Left lung (tissue), 14 donors: ENCODE results near the gene PLEKHS1. TPM values are rescaled to one million over a fixed set of nuclear protein-coding genes. Genes with fewer than 3 reads are reported as not detected.

Source experiments
- ATAC-seq: fragments of 200-7000 bp; cut with Tn5 transposase; one replicate; pipeline ENCODE4 v1.9.1; 2020; ENCODE audit warnings: moderate library complexity
- DNase-seq, 4 donors: peaks; one replicate each; pipeline ENCODE4 v3.0.0-alpha.2; 2013 to 2020
- H3K27ac ChIP-seq, 2 donors: fragments of 200-600 bp; sonication (generic) in 1 of 2; one replicate each; pipeline versions ENCODE4 v1.5.0 to v1.8.0; 2020 to 2021
- H3K27me3 ChIP-seq, 2 donors: fragments of 200-600 bp; sonication (generic) in 1 of 2; one replicate each; pipeline versions ENCODE4 v1.5.0 to v1.8.0; 2020 to 2021
- H3K36me3 ChIP-seq, 2 donors: fragments of 200-600 bp; sonication (generic) in 1 of 2; one replicate each; pipeline versions ENCODE4 v1.5.0 to v1.8.0; 2020 to 2021
- H3K4me1 ChIP-seq, 2 donors: fragments of 200-600 bp; one replicate each; pipeline ENCODE4 v1.8.0; 2021
- H3K4me3 ChIP-seq, 2 donors: fragments of 200-600 bp; sonication (generic) in 1 of 2; one replicate each; pipeline versions ENCODE4 v1.5.0 to v1.8.0; 2020 to 2021; ENCODE audit warnings: mild to moderate bottlenecking in 1 of 2
- H3K9me3 ChIP-seq, 2 donors: fragments of 200-600 bp; sonication (generic) in 1 of 2; one replicate each; pipeline versions ENCODE4 v1.5.0 to v1.8.0; 2020 to 2021
- CTCF ChIP-seq, 2 donors: fragments of 200-600 bp; sonication (generic) in 1 of 2; IDR thresholded peaks; one replicate each; pipeline versions ENCODE4 v1.5.0 to v1.8.0; 2021; ENCODE audit warnings: antibody characterized with exemption in 2 of 2
- intact Hi-C, 2 donors: fragments of 100-400 bp; cut with DNase I; formaldehyde crosslinking; loops; one replicate each; pipeline versions ENCODE4 v1.11.2 to v1.14.2; 2022
- long read RNA-seq, 12 donors: library from polyadenylated mRNA in 2 of 12; unstranded in 2 of 12; transcript quantifications; one replicate each; pipeline ENCODE4 v2.0.0 and lab custom pipeline, GENCODE V29; 2019 to 2026
- polyA plus RNA-seq, 6 donors: library from polyadenylated mRNA; unstranded; fragments of 120-200 nt; gene quantifications; one replicate each; pipeline ENCODE4 v1.2.1, GENCODE V29; 2013; ENCODE audit not compliant: insufficient read length in 6 of 6
- total RNA-seq, 2 donors: library from RNA; stranded (reverse); fragmentation: NEBNext Ultra II Directional; extraction: Animal tissue kit (Norgen Biotek cat#: 25700); gene quantifications; one replicate each; pipeline ENCODE4 v1.2.1, GENCODE V29; 2021
- donor health status: DM: no; HTN: yes; CAD: no.
- donor health status: DM: no; HTN: no; CAD: no.

The PLEKHS1 gene
- total RNA-seq (1 to 10 TPM in 1 of 2 donors, not detected in 1; 4.7 TPM), polyA plus RNA-seq (under 1 TPM; 0.05 to 0.23 (median 0.11) TPM)
- long read RNA-seq, donor 1 = 0 reads
- long read RNA-seq, donor 2 = 0 reads
- long read RNA-seq, donor 3 = 0 reads
- long read RNA-seq, donor 4 = 0 reads
- long read RNA-seq, donor 5 = 0 reads
- long read RNA-seq, donor 6 = 0 reads
- long read RNA-seq, donor 7 = 0 reads
- long read RNA-seq, donor 8 = 0 reads
- long read RNA-seq, donor 9 = 0 reads
- long read RNA-seq, donor 10 = 0 reads
- long read RNA-seq, donor 11 = 0 reads
- long read RNA-seq, donor 12 = 0 reads

- no peaks in the 10 kb centered on the region for H3K27me3 ChIP-seq
- H3K36me3 ChIP-seq = no peaks in the 10 kb centered on the region
- H3K4me3 ChIP-seq = no peak within 1 kb of the TSS
- ATAC-seq (no peak), DNase-seq (no peak)
- H3K9me3 ChIP-seq = no peaks in the 10 kb centered on the region
- intact Hi-C loops = no loop called here
- no peak within 1 kb of the TSS for H3K27ac ChIP-seq
- peaks cover 0 to 14% of the 10 kb centered on the region in 2 donors for H3K4me1 ChIP-seq
- no peak for TF ChIP-seq CTCF (IDR thresholded peaks at IDR 0.05)
Measured at GRCh38 chr10:113751181-113751732, at the start of gene PLEKHS1. Gene PLEKHS1, plus strand, starts transcription at chr10:113751682. Its CDS starts 3,596 bp downstream, at chr10:113755278.

GRCh38 chr10:113704637-113705343 is 46.7 kb upstream of the PLEKHS1 start:
- no peaks in the 10 kb centered on the region for H3K9me3 ChIP-seq
- H3K27me3 ChIP-seq = no peaks in the 10 kb centered on the region
- intact Hi-C loops = no loop called here
- peaks cover 0 to 23% of the 10 kb centered on the region in 2 donors for H3K36me3 ChIP-seq
- TF ChIP-seq CTCF (IDR thresholded peaks at IDR 0.05) = peak; percentile 53 to 61
- peak in 2 of 4 donors; percentile 33 to 65 for DNase-seq
- ATAC-seq = peak; percentile 56
- H3K4me1 ChIP-seq = peaks cover 5 to 22% of the 10 kb centered on the region in 2 donors
- H3K27ac ChIP-seq = no peak overlapping the region
- H3K4me3 ChIP-seq = no peak overlapping the region

GRCh38 chr10:113705344-113705652 is 46.2 kb upstream of the PLEKHS1 start:
- Histone ChIP-seq H3K36me3 (peaks cover 0 to 21% of the 10 kb centered on the region in 2 donors), H3K9me3 (no peaks in the 10 kb centered on the region), H3K4me3 (no peak overlapping the region), H3K27ac (no peak overlapping the region), H3K27me3 (no peaks in the 10 kb centered on the region), H3K4me1 (peaks cover 9 to 22% of the 10 kb centered on the region in 2 donors)
- DNase-seq = no peak
- intact Hi-C loops = no loop called here
- no peak for ATAC-seq
- TF ChIP-seq CTCF (IDR thresholded peaks at IDR 0.05) = no peak

GRCh38 chr10:113706623-113707022 is 44.9 kb upstream of the PLEKHS1 start:
- no peak overlapping the region for H3K4me3 ChIP-seq
- intact Hi-C loops = no loop called here
- H3K9me3 ChIP-seq = no peaks in the 10 kb centered on the region
- TF ChIP-seq CTCF (IDR thresholded peaks at IDR 0.05) = no peak
- H3K27ac ChIP-seq = no peak overlapping the region
- ATAC-seq = no peak
- H3K27me3 ChIP-seq = no peaks in the 10 kb centered on the region
- H3K4me1 ChIP-seq = peaks cover 9 to 22% of the 10 kb centered on the region in 2 donors
- no peak for DNase-seq
- peaks cover 0 to 12% of the 10 kb centered on the region in 2 donors for H3K36me3 ChIP-seq

GRCh38 chr10:113708640-113709039 is 42.8 kb upstream of the PLEKHS1 start:
- TF ChIP-seq CTCF (IDR thresholded peaks at IDR 0.05) = no peak
- intact Hi-C loops = no loop called here
- no peak overlapping the region for H3K4me3 ChIP-seq
- no peak for DNase-seq
- H3K27ac ChIP-seq = no peak overlapping the region
- peaks cover 9 to 22% of the 10 kb centered on the region in 2 donors for H3K4me1 ChIP-seq
- no peaks in the 10 kb centered on the region for H3K27me3 ChIP-seq
- ATAC-seq = no peak
- peaks cover 0 to 6% of the 10 kb centered on the region in 2 donors for H3K36me3 ChIP-seq
- no peaks in the 10 kb centered on the region for H3K9me3 ChIP-seq
